ENCODE results near the gene TRMT1.

TRMT1 gene

GRCh38 chr19:13071444-13072187 lies 44.9 kb downstream of the TRMT1 start:
- no peak for TF ChIP-seq REST (IDR thresholded peaks at IDR 0.05; ENCODE audit: insufficient replicate concordance, low read depth)
- TF ChIP-seq GABPA (IDR thresholded peaks at IDR 0.05; ENCODE audit: low read depth) = no peak
- TF ChIP-seq SPI1 (IDR thresholded peaks at IDR 0.05; ENCODE audit: borderline replicate concordance, low read depth) = no peak
- TF ChIP-seq POLR2AphosphoS5 (IDR thresholded peaks at IDR 0.05; ENCODE audit: low read depth) = no peak
- TF ChIP-seq, protein P1, sequence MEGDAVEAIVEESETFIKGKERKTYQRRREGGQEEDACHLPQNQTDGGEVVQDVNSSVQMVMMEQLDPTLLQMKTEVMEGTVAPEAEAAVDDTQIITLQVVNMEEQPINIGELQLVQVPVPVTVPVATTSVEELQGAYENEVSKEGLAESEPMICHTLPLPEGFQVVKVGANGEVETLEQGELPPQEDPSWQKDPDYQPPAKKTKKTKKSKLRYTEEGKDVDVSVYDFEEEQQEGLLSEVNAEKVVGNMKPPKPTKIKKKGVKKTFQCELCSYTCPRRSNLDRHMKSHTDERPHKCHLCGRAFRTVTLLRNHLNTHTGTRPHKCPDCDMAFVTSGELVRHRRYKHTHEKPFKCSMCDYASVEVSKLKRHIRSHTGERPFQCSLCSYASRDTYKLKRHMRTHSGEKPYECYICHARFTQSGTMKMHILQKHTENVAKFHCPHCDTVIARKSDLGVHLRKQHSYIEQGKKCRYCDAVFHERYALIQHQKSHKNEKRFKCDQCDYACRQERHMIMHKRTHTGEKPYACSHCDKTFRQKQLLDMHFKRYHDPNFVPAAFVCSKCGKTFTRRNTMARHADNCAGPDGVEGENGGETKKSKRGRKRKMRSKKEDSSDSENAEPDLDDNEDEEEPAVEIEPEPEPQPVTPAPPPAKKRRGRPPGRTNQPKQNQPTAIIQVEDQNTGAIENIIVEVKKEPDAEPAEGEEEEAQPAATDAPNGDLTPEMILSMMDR (IDR thresholded peaks at IDR 0.05; ENCODE audit: insufficient read depth, low read length) = no peak
- Histone ChIP-seq H3K27me3 (ENCODE audit: insufficient read depth, poor library complexity, severe bottlenecking) (no peaks in the 10 kb centered on the region), H3K4me3 (replicated peaks; ENCODE audit: insufficient read depth, low read length) (no peak overlapping the region), H3K27ac (replicated peaks) (no peak overlapping the region)
- no peak for DNase-seq (ENCODE audit: low read depth in 1 of 2, low spot score in 1 of 2)

GRCh38 chr19:13070425-13071140 lies 46.0 kb downstream of the TRMT1 start:
- TF ChIP-seq SPI1 (IDR thresholded peaks at IDR 0.05; ENCODE audit: borderline replicate concordance, low read depth) = no peak
- TF ChIP-seq, protein P1 (IDR thresholded peaks at IDR 0.05; ENCODE audit: insufficient read depth, low read length) = no peak
- no peak for TF ChIP-seq REST (IDR thresholded peaks at IDR 0.05; ENCODE audit: insufficient replicate concordance, low read depth)
- TF ChIP-seq GABPA (IDR thresholded peaks at IDR 0.05; ENCODE audit: low read depth) = no peak
- TF ChIP-seq POLR2AphosphoS5 (IDR thresholded peaks at IDR 0.05; ENCODE audit: low read depth) = no peak
- DNase-seq (ENCODE audit: low read depth in 1 of 2, low spot score in 1 of 2) = no peak
- no peaks in the 10 kb centered on the region for H3K27me3 ChIP-seq (ENCODE audit: insufficient read depth, poor library complexity, severe bottlenecking)
- H3K4me3 ChIP-seq (replicated peaks; ENCODE audit: insufficient read depth, low read length) = no peak overlapping the region
- H3K27ac ChIP-seq (replicated peaks) = no peak overlapping the region

DNA sequence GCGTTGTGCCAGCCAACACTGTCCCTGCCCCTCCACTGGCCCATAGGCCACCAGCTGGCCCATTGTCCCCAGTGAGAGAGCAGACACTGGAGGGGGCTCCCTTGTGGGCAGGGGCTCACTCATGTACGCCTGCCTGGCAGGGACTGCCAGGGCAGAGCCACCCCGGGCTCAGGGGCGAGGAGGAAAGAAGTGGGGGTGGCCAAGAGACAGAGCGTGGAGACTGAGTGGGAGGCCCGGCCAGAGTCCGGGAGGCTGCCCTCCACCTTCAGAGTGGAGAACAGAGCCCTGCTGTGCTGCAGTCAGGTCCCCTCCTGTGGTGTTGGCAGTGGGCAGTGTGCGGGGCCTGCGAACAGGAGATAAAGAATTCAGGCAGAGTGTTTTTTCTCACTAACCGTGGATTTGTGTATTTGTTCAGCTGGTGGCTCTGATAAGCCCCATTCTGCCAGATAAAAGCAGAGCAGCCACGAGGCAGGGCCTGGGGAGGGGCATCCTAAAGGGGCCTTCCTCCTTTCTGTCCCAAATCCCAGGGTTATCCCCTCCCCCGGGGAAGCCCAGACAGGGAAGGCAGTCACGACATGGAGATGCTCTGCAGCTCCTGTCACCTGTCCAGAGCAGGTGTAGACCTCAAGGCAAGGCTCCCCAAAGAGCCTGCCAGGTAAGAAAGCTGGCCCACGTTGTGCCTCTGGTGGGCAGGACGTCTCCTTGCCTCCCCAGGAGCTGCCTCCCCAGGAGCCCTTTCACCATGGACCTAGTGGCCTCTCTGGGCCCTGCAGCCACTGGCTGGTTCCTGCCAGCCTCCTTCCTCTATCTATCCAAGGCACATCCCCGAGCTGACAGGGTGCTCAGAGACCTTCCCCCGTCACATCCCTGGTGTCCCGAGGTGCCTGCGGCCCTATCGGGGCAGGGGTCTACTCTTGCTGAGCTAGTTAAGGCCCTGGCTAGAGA lies 46.9 kb downstream of the TRMT1 start:
- no peak for DNase-seq (ENCODE audit: low read depth in 1 of 2, low spot score in 1 of 2)
- TF ChIP-seq SPI1 (IDR thresholded peaks at IDR 0.05; ENCODE audit: borderline replicate concordance, low read depth) = no peak
- TF ChIP-seq, protein P1 (IDR thresholded peaks at IDR 0.05; ENCODE audit: insufficient read depth, low read length) = no peak
- TF ChIP-seq REST (IDR thresholded peaks at IDR 0.05; ENCODE audit: insufficient replicate concordance, low read depth) = no peak
- no peak for TF ChIP-seq GABPA (IDR thresholded peaks at IDR 0.05; ENCODE audit: low read depth)
- TF ChIP-seq POLR2AphosphoS5 (IDR thresholded peaks at IDR 0.05; ENCODE audit: low read depth) = no peak
- no peak overlapping the region for H3K27ac ChIP-seq (replicated peaks)
- no peak overlapping the region for H3K4me3 ChIP-seq (replicated peaks; ENCODE audit: insufficient read depth, low read length)
- no peaks in the 10 kb centered on the region for H3K27me3 ChIP-seq (ENCODE audit: insufficient read depth, poor library complexity, severe bottlenecking)

Measured in HL-60 (cell line).